ENCODE measurements around the gene LTBP1. TPM values are rescaled to one million over a fixed set of nuclear protein-coding genes. Genes with fewer than 3 reads are reported as not detected.
"Not testable (repeated sequence)": the region's sequence is repeated elsewhere in the genome, so short reads cannot be mapped to it uniquely, and the experiment has no call there.

LTBP1 gene
- total RNA-seq, 2 experiments from 2014 or later = 0.10 to 0.14 TPM

- Mint-ChIP-seq H3K4me3 (no peak overlapping the region), H3K4me1 (ENCODE audit: low read depth) (no peaks in the 10 kb centered on the region), H3K36me3 (ENCODE audit: low read depth) (no peaks in the 10 kb centered on the region), H3K27me3 (ENCODE audit: low read depth) (peaks cover 8% of the 10 kb centered on the region), H3K27ac (no peak overlapping the region), H3K9me3 (no peaks in the 10 kb centered on the region)
- intact Hi-C loops (cut with micrococcal nuclease) = no loop called here
- CTCF ChIA-PET = no interaction called here
- no peak for DNase-seq
These were observed 490.5 kb downstream of the LTBP1 start for GRCh38 chr2:33437297-33437696.

DNA sequence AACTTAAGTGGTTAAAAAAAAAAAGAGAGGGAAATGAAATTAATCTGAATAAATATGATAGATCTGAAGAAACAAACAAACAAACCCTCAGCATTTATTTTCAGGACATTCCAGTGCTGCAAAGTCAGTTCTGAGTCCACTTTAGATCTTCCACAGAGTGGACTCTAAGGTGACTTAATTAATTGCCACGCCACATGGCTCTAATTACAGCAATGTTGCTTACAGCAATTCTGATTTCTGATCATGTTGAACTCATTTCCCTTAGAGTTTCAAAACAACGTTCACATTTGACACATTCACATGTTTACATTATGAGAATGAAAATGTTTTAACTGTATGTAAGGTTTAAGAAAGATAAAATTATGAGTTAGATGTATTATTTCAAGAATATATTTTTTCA lies 491.1 kb downstream of the LTBP1 start:
- intact Hi-C loops (cut with micrococcal nuclease) = no loop called here
- no peaks in the 10 kb centered on the region for H3K4me1 Mint-ChIP-seq (ENCODE audit: low read depth)
- H3K4me3 Mint-ChIP-seq = no peak overlapping the region
- H3K9me3 Mint-ChIP-seq = no peaks in the 10 kb centered on the region
- CTCF ChIA-PET = no interaction called here
- H3K27ac Mint-ChIP-seq = no peak overlapping the region
- H3K27me3 Mint-ChIP-seq (ENCODE audit: low read depth) = peaks cover 4% of the 10 kb centered on the region
- no peak for DNase-seq
- no peaks in the 10 kb centered on the region for H3K36me3 Mint-ChIP-seq (ENCODE audit: low read depth)

DNA sequence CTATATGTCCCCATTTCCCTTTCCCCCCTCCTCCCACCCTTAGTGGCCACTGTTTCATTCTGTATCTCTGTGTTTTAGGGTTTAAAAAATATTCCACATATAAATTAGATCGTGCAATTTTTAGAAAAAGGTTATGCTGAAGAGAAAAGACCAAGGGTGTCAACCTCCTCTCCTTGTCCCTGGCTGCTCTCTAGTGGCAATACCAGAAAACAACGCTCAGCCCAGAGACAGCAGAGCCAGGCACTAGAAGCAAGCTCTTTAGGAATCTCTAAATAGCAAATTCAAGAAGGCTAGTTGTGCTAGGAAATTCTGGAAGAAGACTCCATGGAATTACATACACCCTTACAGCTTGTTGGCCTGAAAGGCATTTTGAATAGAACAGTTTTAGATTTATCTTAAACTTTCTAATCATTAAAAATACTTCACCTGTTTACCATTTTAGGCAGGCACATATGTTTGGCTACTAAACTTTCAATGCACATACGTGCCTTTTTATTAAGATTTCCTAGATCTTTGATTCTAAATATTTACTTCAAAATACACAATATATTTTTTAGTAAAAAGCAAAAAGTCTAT lies 494.6 kb downstream of the LTBP1 start:
- CTCF ChIA-PET = no interaction called here
- H3K36me3 Mint-ChIP-seq (ENCODE audit: low read depth) = no peaks in the 10 kb centered on the region
- no peaks in the 10 kb centered on the region for H3K4me1 Mint-ChIP-seq (ENCODE audit: low read depth)
- H3K9me3 Mint-ChIP-seq = no peaks in the 10 kb centered on the region
- no peak overlapping the region for H3K4me3 Mint-ChIP-seq
- peak; percentile 42 for DNase-seq
- peaks cover 4% of the 10 kb centered on the region for H3K27me3 Mint-ChIP-seq (ENCODE audit: low read depth)
- H3K27ac Mint-ChIP-seq = no peak overlapping the region
- intact Hi-C loops (cut with micrococcal nuclease) = no loop called here

DNA sequence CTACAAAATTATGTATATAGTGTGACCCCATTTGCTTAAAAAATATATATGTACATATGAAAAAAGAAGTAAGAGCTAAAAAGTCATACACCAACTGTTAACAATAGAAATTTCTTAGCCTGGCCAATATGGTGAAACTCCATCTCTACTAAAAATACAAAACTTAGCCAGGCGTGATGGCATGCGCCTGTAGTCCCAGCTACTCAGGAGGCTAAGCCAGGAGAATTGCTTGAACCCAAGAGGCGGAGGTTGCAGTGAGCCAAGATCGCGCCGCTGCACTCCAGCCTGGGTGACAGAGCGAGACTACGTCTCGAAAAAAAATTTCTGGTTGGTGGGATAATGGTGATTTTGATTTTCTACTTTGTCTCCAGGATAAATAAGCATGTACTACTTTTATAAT lies 495.3 kb downstream of the LTBP1 start:
- H3K27ac Mint-ChIP-seq; H3K4me1 Mint-ChIP-seq (ENCODE audit: low read depth); intact Hi-C loops (cut with micrococcal nuclease); H3K4me3 Mint-ChIP-seq; DNase-seq; H3K36me3 Mint-ChIP-seq (ENCODE audit: low read depth); CTCF ChIA-PET; H3K27me3 Mint-ChIP-seq (ENCODE audit: low read depth); H3K9me3 Mint-ChIP-seq: not testable (repeated sequence)

DNA sequence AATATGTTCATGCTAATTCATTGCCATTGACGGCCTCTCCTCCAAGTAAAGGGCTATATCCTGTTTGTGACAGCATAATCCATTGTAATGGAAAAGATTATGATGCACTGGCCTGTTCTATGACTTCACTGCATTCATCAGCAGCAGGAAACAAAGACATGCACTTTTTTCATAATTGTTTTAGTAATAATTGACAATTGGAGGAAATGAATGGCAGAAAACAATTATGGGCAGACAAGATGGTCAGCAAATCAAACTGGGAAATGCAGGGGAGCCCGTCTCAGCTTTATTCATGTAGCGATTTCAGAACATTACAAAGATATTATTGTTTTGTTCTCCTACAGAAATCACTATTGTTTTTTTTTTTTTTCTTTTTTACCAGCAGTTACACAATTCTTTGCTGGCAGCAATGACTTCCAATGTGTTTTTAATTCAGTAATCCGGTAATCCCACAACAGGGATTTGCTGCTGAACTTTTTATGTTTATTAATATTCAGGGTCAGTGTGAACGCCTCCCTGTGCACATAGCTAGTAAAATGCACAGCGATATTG lies 495.9 kb downstream of the LTBP1 start:
- Mint-ChIP-seq H3K27me3 (ENCODE audit: low read depth) (peaks cover 3% of the 10 kb centered on the region), H3K4me1 (ENCODE audit: low read depth) (no peaks in the 10 kb centered on the region), H3K4me3 (no peak overlapping the region), H3K27ac (no peak overlapping the region), H3K9me3 (no peaks in the 10 kb centered on the region), H3K36me3 (ENCODE audit: low read depth) (no peaks in the 10 kb centered on the region)
- intact Hi-C loops (cut with micrococcal nuclease) = no loop called here
- DNase-seq = no peak
- CTCF ChIA-PET = interaction anchor here (0.6 kb wide), 1 partner anchor 76 kb away, joined by 4 read pairs; no protein-coding TSS in a partner anchor

DNA sequence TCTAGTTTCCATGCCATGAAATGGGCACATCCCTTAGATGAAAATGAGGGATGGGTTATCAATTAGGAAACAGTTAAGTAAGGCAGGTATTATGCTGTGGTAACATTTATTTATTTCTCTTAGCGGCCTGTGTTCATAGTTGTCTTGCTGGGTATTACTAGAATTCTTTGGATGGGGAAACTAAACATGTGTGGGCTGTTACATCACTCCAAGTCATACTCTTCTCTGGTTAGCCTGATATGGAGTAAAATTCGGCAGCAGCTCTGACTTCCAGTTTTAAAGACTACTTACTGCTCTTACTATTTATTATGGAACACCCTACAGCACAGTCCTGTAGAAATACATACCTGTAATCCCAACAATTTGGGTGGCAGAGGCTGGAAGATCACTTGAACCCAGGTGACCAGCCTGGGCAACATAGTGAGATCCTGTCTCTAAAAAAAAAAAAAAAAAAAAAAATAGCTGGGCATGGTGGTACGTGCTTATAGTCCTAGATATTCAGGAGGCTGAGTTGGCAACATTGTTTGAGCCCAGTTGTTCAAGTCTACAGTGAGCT lies 496.6 kb downstream of the LTBP1 start:
- peaks cover 2% of the 10 kb centered on the region for H3K27me3 Mint-ChIP-seq (ENCODE audit: low read depth)
- CTCF ChIA-PET = interaction anchor here (0.6 to 1.0 kb wide), 2 partner anchors 75 to 140 kb away, joined by 4 read pairs; no protein-coding TSS in a partner anchor
- no peaks in the 10 kb centered on the region for H3K36me3 Mint-ChIP-seq (ENCODE audit: low read depth)
- intact Hi-C loops (cut with micrococcal nuclease) = no loop called here
- H3K27ac Mint-ChIP-seq = no peak overlapping the region
- no peaks in the 10 kb centered on the region for H3K4me1 Mint-ChIP-seq (ENCODE audit: low read depth)
- H3K9me3 Mint-ChIP-seq = no peaks in the 10 kb centered on the region
- H3K4me3 Mint-ChIP-seq = no peak overlapping the region
- DNase-seq = no peak

DNA sequence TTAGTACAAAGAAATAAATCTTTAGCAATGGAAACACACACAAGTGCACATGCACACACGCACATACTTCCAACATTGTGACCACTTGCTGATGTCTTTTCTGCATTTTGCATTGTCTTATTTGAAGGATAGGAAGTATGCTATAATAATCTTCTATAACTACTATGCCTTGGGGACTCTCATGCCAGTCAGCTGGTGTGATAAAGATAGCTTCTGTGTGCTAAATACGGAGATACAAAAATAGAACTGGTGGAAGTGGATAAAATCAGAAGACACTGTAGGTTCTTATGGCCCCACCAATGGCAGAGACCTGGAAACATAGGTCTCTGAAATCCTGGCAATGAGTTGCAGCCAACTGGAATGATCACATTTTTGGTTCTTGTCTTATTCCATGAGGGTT lies 498.2 kb downstream of the LTBP1 start:
- Mint-ChIP-seq H3K27me3 (ENCODE audit: low read depth) (peaks cover 2% of the 10 kb centered on the region), H3K4me3 (no peak overlapping the region), H3K4me1 (ENCODE audit: low read depth) (no peaks in the 10 kb centered on the region), H3K9me3 (no peaks in the 10 kb centered on the region), H3K27ac (no peak overlapping the region), H3K36me3 (ENCODE audit: low read depth) (no peaks in the 10 kb centered on the region)
- no peak for DNase-seq
- CTCF ChIA-PET = no interaction called here
- intact Hi-C loops (cut with micrococcal nuclease) = no loop called here

- no peaks in the 10 kb centered on the region for H3K4me1 Mint-ChIP-seq (ENCODE audit: low read depth)
- CTCF ChIA-PET = no interaction called here
- no peak overlapping the region for H3K4me3 Mint-ChIP-seq
- no peak for DNase-seq
- no peaks in the 10 kb centered on the region for H3K36me3 Mint-ChIP-seq (ENCODE audit: low read depth)
- intact Hi-C loops (cut with micrococcal nuclease) = no loop called here
- peaks cover 10% of the 10 kb centered on the region for H3K9me3 Mint-ChIP-seq
- H3K27ac Mint-ChIP-seq = no peak overlapping the region
- H3K27me3 Mint-ChIP-seq (ENCODE audit: low read depth) = no peaks in the 10 kb centered on the region
These were observed 501.6 kb downstream of the LTBP1 start for GRCh38 chr2:33448220-33448899.

Small RNA genes within 50 kb of the gene (microRNA-seq; reads per million reads assigned to microRNA genes)
- gene MIR4430 (ENCODE audit: borderline microRNAs expressed, borderline replicate concordance) = not detected

Measured in activated naive CD4-positive, alpha-beta T cell treated with anti-CD3 and anti-CD28 coated beads for 36 hours (primary cell).